ENCODE results near the gene FRS2.

- no peak for TF ChIP-seq CTCF (IDR thresholded peaks at IDR 0.05)
- TF ChIP-seq POLR2A (IDR thresholded peaks at IDR 0.05): no peak
Observed at GRCh38 chr12:69548687-69549086, 78.5 kb downstream of the FRS2 start.
